ENCODE results near the gene SLC28A1. TPM values are rescaled to one million over a fixed set of nuclear protein-coding genes. Genes with fewer than 3 reads are reported as not detected.

Gene SLC28A1
- total RNA-seq, 4 donors from 2014 or later: not detected

DNA sequence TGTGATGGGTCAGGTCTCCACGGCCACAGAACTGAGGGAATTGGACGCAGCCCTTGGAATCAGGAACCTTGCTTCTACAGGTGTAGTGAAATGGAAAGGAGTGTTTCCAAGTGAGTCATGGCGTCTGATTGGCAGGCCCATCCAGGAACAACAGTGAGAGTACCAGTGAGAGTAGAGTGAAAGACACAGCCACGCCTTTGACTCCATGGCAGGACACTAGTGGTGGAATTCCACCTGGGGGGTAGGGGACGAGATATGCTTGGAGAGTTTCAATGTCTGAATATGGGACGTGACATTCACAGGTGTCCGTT lies 3.0 kb upstream of the SLC28A1 start:
- TF ChIP-seq POLR2AphosphoS5 (IDR thresholded peaks at IDR 0.05): no peak
- TF ChIP-seq, protein P1, sequence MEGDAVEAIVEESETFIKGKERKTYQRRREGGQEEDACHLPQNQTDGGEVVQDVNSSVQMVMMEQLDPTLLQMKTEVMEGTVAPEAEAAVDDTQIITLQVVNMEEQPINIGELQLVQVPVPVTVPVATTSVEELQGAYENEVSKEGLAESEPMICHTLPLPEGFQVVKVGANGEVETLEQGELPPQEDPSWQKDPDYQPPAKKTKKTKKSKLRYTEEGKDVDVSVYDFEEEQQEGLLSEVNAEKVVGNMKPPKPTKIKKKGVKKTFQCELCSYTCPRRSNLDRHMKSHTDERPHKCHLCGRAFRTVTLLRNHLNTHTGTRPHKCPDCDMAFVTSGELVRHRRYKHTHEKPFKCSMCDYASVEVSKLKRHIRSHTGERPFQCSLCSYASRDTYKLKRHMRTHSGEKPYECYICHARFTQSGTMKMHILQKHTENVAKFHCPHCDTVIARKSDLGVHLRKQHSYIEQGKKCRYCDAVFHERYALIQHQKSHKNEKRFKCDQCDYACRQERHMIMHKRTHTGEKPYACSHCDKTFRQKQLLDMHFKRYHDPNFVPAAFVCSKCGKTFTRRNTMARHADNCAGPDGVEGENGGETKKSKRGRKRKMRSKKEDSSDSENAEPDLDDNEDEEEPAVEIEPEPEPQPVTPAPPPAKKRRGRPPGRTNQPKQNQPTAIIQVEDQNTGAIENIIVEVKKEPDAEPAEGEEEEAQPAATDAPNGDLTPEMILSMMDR (IDR thresholded peaks at IDR 0.05): no peak
- TF ChIP-seq POLR2A (IDR thresholded peaks at IDR 0.05): no peak
- no peak for TF ChIP-seq EP300 (IDR thresholded peaks at IDR 0.05; ENCODE audit: low read depth)
- WGBS, 2 donors (ENCODE audit: low coverage in 1 of 2): 83% methylated on average over 1 to 7 of the region's 7 CpGs
- Histone ChIP-seq H3K36me3 (no peaks in the 10 kb centered on the region), H3K4me1 (no peaks in the 10 kb centered on the region), H3K4me3 (no peak overlapping the region), H3K9me3 (no peaks in the 10 kb centered on the region), H3K27ac (no peak overlapping the region), H3K27me3 (no peaks in the 10 kb centered on the region)
- in situ Hi-C loops (cut with MboI; ENCODE audit: low pct_ligation_motif_present in 1 of 4, low pct_unique_long_range_greater_than_20kb in 1 of 4, low sequenced_read_pairs in 3 of 4) (no loop called here), intact Hi-C loops (cut with DNase I; ENCODE audit: low total_unique reads) (loop anchor here (1.0 kb wide), 1 partner anchor 36 kb away; no protein-coding TSS in a partner anchor)
- no peak for DNase-seq

DNA sequence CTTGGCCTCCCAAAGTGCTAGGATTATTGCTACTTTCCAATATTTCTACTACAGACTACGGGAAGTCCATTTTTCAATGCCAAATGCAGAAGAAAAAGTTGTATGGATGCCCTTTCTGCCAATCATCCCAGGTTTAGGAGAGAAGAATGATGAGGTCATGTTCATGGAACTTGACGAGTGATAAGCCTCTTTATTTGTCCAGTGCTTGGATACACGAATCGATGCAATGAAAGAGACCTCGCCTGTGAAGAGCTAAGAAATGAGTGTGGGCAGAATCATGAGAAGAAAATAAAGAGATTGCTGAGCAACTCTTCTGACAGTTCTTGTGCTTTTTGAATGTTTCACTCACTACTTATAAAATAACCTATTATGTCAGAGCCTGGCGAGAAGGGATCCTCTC lies 996 bp upstream of the SLC28A1 start:
- H3K27ac ChIP-seq: no peak overlapping the region
- TF ChIP-seq, protein P1 (IDR thresholded peaks at IDR 0.05): no peak
- TF ChIP-seq POLR2AphosphoS5 (IDR thresholded peaks at IDR 0.05): no peak
- no peak for TF ChIP-seq EP300 (IDR thresholded peaks at IDR 0.05; ENCODE audit: low read depth)
- TF ChIP-seq POLR2A (IDR thresholded peaks at IDR 0.05): no peak
- no peaks in the 10 kb centered on the region for H3K9me3 ChIP-seq
- DNase-seq: no peak
- no peaks in the 10 kb centered on the region for H3K36me3 ChIP-seq
- no peaks in the 10 kb centered on the region for H3K27me3 ChIP-seq
- WGBS, 2 donors (ENCODE audit: low coverage in 1 of 2): 74 to 76% methylated on average over 6 of the region's 6 CpGs
- no peak overlapping the region for H3K4me3 ChIP-seq
- in situ Hi-C loops (cut with MboI; ENCODE audit: low pct_ligation_motif_present in 1 of 4, low pct_unique_long_range_greater_than_20kb in 1 of 4, low sequenced_read_pairs in 3 of 4) (no loop called here), intact Hi-C loops (cut with DNase I; ENCODE audit: low total_unique reads) (no loop called here)
- no peaks in the 10 kb centered on the region for H3K4me1 ChIP-seq

DNA sequence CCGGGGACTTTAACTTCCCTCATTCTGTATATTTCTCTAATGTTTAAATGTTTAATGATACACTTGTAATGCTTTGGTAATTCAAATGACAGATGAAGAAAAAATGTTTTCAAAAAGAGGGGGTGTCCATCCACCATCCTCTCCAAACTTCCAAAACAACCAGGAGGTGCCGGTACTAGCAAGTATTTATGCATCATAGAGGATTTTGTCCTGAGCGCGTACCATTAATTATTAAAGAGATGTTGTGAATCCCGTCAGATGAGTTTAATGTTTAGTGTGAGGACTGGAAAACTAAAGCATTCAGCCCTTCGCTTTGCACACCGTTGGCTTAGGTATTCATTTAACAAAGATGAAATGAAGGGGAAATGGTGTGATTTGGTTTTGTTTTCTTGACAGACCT lies 1.3 kb downstream of the SLC28A1 start:
- in situ Hi-C loops (cut with MboI; ENCODE audit: low pct_ligation_motif_present in 1 of 4, low pct_unique_long_range_greater_than_20kb in 1 of 4, low sequenced_read_pairs in 3 of 4) (no loop called here), intact Hi-C loops (cut with DNase I; ENCODE audit: low total_unique reads) (no loop called here)
- TF ChIP-seq POLR2AphosphoS5 (IDR thresholded peaks at IDR 0.05) (no peak), EP300 (IDR thresholded peaks at IDR 0.05; ENCODE audit: low read depth) (no peak), POLR2A (IDR thresholded peaks at IDR 0.05) (no peak)
- TF ChIP-seq, protein P1 (IDR thresholded peaks at IDR 0.05): no peak
- WGBS, 2 donors (ENCODE audit: low coverage in 1 of 2): 87 to 90% methylated on average over 7 of the region's 7 CpGs
- no peak overlapping the region for H3K27ac ChIP-seq
- H3K27me3 ChIP-seq: no peaks in the 10 kb centered on the region
- H3K36me3 ChIP-seq: no peaks in the 10 kb centered on the region
- DNase-seq: no peak
- H3K4me3 ChIP-seq: no peak overlapping the region
- H3K4me1 ChIP-seq: no peaks in the 10 kb centered on the region
- no peaks in the 10 kb centered on the region for H3K9me3 ChIP-seq

DNA sequence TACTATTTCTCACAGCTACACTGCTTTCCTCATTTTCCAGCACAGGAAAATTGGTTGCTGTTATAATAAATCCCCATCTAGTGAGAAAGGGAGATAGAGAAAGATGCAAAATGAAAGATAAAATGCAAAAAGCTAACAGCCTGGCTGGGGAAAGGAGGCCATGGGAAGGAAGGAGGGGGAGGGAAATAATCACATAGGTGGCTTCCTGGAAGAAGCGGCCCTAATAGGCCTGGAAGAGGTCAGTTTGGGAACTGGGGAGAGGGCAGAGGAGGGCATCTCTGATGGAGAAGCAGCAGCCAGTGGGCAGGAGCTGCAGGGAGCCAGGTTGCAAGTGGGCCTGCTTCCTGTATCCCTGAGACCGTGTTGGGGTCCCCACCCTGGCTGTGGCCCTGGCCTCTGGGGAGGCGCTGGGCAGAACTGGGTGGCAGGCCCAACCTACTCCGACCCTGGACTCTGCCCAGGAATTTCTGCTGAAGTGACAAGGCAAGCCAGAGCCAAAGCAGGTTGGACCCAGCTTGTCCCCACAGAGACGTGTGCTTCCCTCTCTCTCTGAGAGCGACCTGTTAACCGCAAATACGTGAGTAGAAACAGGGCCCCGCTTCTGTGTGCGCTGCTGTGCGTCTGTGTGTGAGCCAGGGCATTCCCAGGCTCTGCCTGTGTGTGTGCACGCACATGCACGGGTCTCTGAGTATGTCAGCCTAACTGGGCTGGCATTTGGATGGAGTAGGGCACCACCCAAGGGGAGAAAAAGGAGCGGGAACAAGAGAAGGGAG lies 1.9 kb downstream of the SLC28A1 start:
- intact Hi-C loops (cut with DNase I; ENCODE audit: low total_unique reads): no loop called here
- no peaks in the 10 kb centered on the region for H3K9me3 ChIP-seq
- in situ Hi-C loops (cut with MboI; ENCODE audit: low pct_ligation_motif_present in 1 of 4, low pct_unique_long_range_greater_than_20kb in 1 of 4, low sequenced_read_pairs in 3 of 4): no loop called here
- DNase-seq: no peak
- TF ChIP-seq EP300 (IDR thresholded peaks at IDR 0.05; ENCODE audit: low read depth) (no peak), POLR2A (IDR thresholded peaks at IDR 0.05) (no peak), POLR2AphosphoS5 (IDR thresholded peaks at IDR 0.05) (no peak)
- TF ChIP-seq, protein P1 (IDR thresholded peaks at IDR 0.05): no peak
- H3K36me3 ChIP-seq: no peaks in the 10 kb centered on the region
- WGBS, 2 donors (ENCODE audit: low coverage in 1 of 2): 85 to 86% methylated on average over 3 to 14 of the region's 14 CpGs
- H3K4me3 ChIP-seq: no peak overlapping the region
- no peaks in the 10 kb centered on the region for H3K27me3 ChIP-seq
- H3K27ac ChIP-seq: no peak overlapping the region
- H3K4me1 ChIP-seq: no peaks in the 10 kb centered on the region
